Esophagus (tissue), 2 donors: ENCODE data around the gene MATK. TPM values are rescaled to one million over a fixed set of nuclear protein-coding genes. Genes with fewer than 3 reads are reported as not detected.

Experiments
- H3K27ac ChIP-seq, 2 donors: one replicate each; pipeline ENCODE4 v1.5.1; 2013; ENCODE audit warnings: low read depth in 2 of 2, mild to moderate bottlenecking in 2 of 2, inconsistent platforms in 1 of 2, low read length in 1 of 2, moderate library complexity in 1 of 2
- H3K27me3 ChIP-seq, 2 donors: one replicate each; pipeline ENCODE4 v1.6.1; 2013; ENCODE audit warnings: low read length in 2 of 2, control low read depth in 1 of 2, mild to moderate bottlenecking in 1 of 2; ENCODE audit not compliant: insufficient read depth in 2 of 2, control insufficient read depth in 1 of 2
- H3K36me3 ChIP-seq, 2 donors: one replicate each; pipeline ENCODE4 v1.6.1; 2013; ENCODE audit warnings: low read length in 1 of 2; ENCODE audit not compliant: control insufficient read depth in 2 of 2, insufficient read depth in 2 of 2
- H3K4me1 ChIP-seq, 2 donors: one replicate each; pipeline ENCODE4 v1.6.1; 2013; ENCODE audit warnings: low read length in 1 of 2; ENCODE audit not compliant: control insufficient read depth in 2 of 2, insufficient read depth in 2 of 2
- H3K4me3 ChIP-seq, 2 donors: one replicate each; pipeline ENCODE4 v1.5.1; 2013; ENCODE audit warnings: low read length in 2 of 2, mild to moderate bottlenecking in 2 of 2, low read depth in 1 of 2, moderate library complexity in 1 of 2
- H3K9me3 ChIP-seq, 2 donors: one replicate each; pipeline ENCODE4 v1.6.1; 2013; ENCODE audit warnings: mild to moderate bottlenecking in 2 of 2, low read depth in 1 of 2, low read length in 1 of 2, moderate library complexity in 1 of 2; ENCODE audit not compliant: control insufficient read depth in 2 of 2, insufficient read depth in 1 of 2
- WGBS, 2 donors: extraction: QIAGEN DNeasy Blood & Tissue Kit; methylation state at CpG; one replicate each; pipeline ENCODE4 v1.1.7; 2013; 5-methylcytosine and 5-hydroxymethylcytosine counted together
- polyA plus RNA-seq, 2 donors: library from polyadenylated mRNA; stranded (reverse); fragments of 200-250 nt; gene quantifications; one replicate each; pipeline ENCODE4 v1.2.3, GENCODE V29; 2013
- donor health status: healthy with polysubstance abuse.
- donor health status: Bipolar disorder and iron deficiency.

The MATK gene
- polyA plus RNA-seq, 2 donors = 2.4 to 2.6 TPM

DNA sequence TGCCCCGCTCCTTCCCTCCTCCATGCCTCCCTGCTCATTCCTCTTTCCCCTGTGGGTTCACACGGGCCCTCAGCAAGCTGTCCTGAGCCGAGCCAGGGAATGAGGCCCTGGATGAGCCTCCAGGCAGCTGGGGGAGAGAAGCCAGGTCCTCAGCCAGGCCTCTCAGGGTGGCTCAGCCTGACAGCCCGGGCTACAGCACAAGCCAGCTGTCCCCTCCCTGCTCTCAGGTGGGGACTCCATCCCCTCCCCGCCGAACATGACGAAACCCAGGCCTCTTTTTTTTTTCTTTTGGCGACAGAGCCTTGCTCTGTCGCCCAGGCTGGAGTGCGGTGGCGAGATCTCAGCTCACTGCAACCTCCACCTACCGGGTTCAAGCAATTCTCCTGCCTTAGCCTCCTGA, 40.0 kb upstream of the MATK start:
- Histone ChIP-seq H3K36me3 (no peaks in the 10 kb centered on the region), H3K27me3 (no peaks in the 10 kb centered on the region), H3K27ac (no peak overlapping the region), H3K4me1 (peaks cover 0 to 3% of the 10 kb centered on the region in 2 donors), H3K4me3 (no peak overlapping the region), H3K9me3 (no peaks in the 10 kb centered on the region)
- 62 to 75% methylated on average over 11 to 12 of the region's 12 CpGs for WGBS, 2 donors

DNA sequence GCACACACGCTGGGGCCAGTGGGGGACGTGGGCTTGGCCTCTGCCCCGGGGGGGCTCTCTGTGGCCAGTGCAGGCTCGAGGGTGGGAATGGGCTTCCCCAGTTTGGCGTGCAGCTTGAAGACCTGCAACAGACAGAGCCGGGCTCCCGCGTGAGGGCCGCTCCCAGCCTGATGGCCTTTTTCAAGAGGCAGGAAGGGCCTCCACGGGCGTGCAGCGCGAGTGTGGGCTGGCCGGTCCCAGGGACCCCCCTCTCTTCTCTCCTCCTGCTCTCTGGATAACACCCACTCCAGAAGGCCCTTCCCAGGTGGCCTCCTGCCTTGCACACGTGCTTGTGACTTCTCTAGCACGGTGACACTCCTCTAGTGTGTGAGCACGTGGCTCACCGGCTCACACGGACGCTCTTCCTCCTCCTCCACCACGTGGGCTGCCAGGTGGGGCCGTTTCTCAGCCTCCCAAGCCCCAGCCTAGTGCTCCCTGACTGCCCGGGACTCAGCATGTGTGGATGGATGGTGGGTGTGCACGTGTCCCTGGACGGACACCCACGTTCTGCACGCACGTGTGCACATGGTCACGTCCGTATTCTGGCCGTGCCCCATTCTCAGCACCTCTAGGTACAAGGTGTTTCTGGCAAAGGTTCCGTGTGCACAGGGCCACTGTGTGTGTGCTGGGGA, 39.2 kb upstream of the MATK start:
- Histone ChIP-seq H3K4me3 (no peak overlapping the region), H3K27me3 (no peaks in the 10 kb centered on the region), H3K27ac (no peak overlapping the region), H3K36me3 (no peaks in the 10 kb centered on the region), H3K9me3 (no peaks in the 10 kb centered on the region), H3K4me1 (peaks cover 0 to 3% of the 10 kb centered on the region in 2 donors)
- 74 to 77% methylated on average over 32 of the region's 32 CpGs for WGBS, 2 donors

DNA sequence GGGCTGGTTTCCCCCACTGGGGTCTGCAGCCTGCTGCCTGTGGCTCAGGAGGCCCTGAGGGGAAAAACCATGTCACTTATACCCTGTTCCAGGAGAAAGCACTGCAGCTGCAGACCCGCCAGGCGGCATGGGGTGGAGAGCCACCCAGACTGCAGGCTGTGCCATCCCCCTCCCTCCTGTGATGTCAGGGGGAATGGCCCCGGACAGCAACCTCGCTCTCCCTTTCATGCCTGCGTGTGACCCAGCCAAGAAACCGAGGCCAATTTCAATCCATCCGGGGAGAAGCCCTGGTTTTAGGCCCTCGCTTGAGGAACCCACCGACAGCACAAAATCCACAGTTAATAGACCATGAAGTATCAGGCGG, 37.2 kb upstream of the MATK start:
- Histone ChIP-seq H3K27me3 (no peaks in the 10 kb centered on the region), H3K27ac (no peak overlapping the region), H3K9me3 (no peaks in the 10 kb centered on the region), H3K4me3 (no peak overlapping the region), H3K4me1 (peaks cover 0 to 3% of the 10 kb centered on the region in 2 donors), H3K36me3 (no peaks in the 10 kb centered on the region)
- 79 to 86% methylated on average over 10 of the region's 10 CpGs for WGBS, 2 donors

DNA sequence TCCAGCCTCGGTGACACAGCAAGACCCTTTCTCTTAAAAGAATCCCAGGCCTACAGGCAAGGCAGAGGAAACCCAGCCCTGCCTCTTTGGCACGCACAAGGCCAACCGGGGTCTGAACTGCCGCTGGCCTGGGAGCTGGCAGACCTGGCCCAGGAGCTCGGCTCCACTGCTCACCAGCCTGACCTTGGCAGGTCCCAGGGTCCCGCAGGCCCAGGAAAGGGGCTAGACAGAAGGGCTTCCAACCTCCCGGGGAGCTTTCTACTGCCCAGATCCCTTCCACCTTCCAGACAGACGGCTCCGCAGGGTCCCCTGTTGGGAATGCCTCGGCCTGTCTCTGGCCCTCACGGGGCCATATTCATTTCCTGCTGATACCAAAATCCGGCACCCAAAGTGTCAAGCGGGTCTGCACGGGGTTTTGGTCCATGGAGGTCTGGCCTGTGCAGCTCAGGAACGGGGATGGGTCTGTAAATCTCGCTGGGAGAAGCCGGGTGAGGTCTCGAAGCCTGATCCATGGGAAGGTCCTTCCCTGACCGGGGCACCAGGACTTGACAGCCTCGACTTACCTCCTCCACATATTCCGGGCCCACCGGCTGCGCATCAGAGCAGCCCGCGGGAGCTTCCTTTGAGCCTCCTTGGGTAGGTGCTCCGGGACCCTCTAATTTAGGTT, 36.6 kb upstream of the MATK start:
- no peak overlapping the region for H3K4me3 ChIP-seq
- WGBS, 2 donors = 88 to 90% methylated on average over 26 of the region's 26 CpGs
- no peak overlapping the region for H3K27ac ChIP-seq
- H3K4me1 ChIP-seq = peaks cover 0 to 3% of the 10 kb centered on the region in 2 donors
- H3K27me3 ChIP-seq = no peaks in the 10 kb centered on the region
- H3K9me3 ChIP-seq = no peaks in the 10 kb centered on the region
- no peaks in the 10 kb centered on the region for H3K36me3 ChIP-seq

DNA sequence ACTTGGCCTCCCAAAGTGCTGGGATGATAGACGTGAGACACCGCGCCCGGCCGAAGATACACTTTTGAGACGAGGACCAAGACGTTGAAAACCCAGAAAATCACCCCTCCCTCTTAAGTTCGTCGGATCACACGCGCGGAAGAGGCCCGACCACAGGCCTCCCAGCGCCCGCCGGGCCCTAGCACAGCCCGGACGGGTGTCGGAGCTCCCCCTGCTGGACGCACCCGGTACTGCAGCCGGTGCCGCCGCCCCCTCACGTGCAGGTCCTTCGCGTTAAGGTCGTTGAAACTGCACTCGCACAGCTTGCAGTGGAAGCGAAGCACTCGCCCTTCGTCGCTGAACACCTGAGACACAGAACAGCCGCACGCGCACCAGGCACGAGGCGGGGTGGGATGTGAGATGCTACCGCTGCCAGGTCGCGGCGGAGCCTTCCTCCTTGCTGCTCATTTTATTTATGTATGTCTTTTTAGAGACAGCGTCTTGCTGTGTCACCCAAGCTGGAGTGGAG, 35.7 kb upstream of the MATK start:
- no peaks in the 10 kb centered on the region for H3K36me3 ChIP-seq
- H3K4me1 ChIP-seq = peaks cover 0 to 3% of the 10 kb centered on the region in 2 donors
- H3K27me3 ChIP-seq = no peaks in the 10 kb centered on the region
- H3K4me3 ChIP-seq = no peak overlapping the region
- no peaks in the 10 kb centered on the region for H3K9me3 ChIP-seq
- H3K27ac ChIP-seq = no peak overlapping the region
- 18 to 25% methylated on average over 43 of the region's 43 CpGs for WGBS, 2 donors

DNA sequence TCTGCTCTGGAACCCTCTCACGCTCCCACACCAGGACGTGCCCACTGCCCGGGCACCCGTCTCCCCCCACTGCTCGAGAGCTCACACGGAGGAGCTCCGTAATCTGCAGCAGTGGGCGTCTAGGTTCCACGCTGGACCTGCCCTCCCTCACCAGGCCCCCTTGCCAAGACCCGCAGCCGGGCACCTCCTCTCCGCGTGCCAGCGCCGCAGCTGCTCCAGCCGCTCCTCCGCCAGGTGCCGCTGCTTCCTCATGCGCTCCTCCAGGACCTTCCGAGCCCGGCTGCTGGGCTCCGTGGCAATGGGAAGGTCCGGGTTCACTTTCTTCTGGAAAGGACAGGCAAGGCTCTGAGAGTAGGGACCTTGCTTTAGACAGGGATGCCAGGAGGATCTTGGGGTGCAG, 35.0 kb upstream of the MATK start:
- H3K27me3 ChIP-seq = no peaks in the 10 kb centered on the region
- WGBS, 2 donors = 85 to 87% methylated on average over 23 of the region's 23 CpGs
- H3K36me3 ChIP-seq = no peaks in the 10 kb centered on the region

DNA sequence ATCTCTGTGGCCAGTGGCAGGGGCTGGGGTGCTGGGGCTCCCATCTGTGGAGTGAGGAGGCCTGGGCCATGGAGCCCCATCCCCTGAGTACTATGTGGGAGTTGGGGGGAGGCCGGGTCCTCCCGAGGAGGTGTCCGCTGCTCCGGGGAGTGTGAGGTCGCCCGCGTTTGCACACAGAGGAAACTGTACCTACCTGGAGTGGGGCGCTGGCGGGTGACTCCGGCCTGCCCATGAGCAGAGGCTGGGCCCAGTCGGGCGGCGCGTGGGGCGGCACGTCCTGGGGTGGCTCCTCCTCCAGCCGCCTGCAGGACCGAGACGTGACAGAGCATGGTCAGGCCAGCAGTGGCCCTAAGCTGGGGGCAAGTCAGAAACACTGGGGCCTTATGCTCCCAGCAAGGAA, 33.8 kb upstream of the MATK start:
- H3K27me3 ChIP-seq = no peaks in the 10 kb centered on the region
- no peak overlapping the region for H3K27ac ChIP-seq
- no peaks in the 10 kb centered on the region for H3K36me3 ChIP-seq
- H3K4me1 ChIP-seq = peaks cover 0 to 3% of the 10 kb centered on the region in 2 donors
- 87 to 89% methylated on average over 19 of the region's 19 CpGs for WGBS, 2 donors
- no peaks in the 10 kb centered on the region for H3K9me3 ChIP-seq
- H3K4me3 ChIP-seq = no peak overlapping the region

More for the DNA sequence above, 35.0 kb upstream of the MATK start:
- no peak overlapping the region for H3K4me3 ChIP-seq
- no peaks in the 10 kb centered on the region for H3K9me3 ChIP-seq
- peaks cover 0 to 3% of the 10 kb centered on the region in 2 donors for H3K4me1 ChIP-seq
- no peak overlapping the region for H3K27ac ChIP-seq

DNA sequence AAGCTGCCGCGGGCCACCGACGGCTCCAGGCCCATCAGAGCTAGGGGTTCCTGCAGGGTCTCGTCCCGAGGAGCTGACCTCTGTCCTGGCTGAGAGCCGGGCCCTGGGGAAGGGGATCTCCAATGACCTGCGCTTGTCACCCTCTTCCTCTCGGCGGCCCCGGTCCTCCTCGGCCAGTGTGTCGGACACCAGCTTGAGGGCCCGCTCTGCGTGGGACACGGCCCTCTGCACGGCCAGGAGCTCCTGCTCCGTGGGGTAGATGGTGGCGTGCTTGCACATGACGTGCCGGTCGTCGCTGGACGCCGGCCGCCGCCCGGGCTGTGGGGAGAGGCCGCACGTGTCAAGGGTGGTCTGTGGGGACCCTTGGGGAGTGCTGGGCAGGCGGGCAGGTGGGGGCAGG, 32.7 kb upstream of the MATK start:
- Histone ChIP-seq H3K9me3 (no peaks in the 10 kb centered on the region), H3K27ac (no peak overlapping the region), H3K36me3 (no peaks in the 10 kb centered on the region), H3K4me3 (no peak overlapping the region), H3K27me3 (no peaks in the 10 kb centered on the region), H3K4me1 (peaks cover 0 to 3% of the 10 kb centered on the region in 2 donors)
- WGBS, 2 donors = 70 to 74% methylated on average over 31 of the region's 31 CpGs

DNA sequence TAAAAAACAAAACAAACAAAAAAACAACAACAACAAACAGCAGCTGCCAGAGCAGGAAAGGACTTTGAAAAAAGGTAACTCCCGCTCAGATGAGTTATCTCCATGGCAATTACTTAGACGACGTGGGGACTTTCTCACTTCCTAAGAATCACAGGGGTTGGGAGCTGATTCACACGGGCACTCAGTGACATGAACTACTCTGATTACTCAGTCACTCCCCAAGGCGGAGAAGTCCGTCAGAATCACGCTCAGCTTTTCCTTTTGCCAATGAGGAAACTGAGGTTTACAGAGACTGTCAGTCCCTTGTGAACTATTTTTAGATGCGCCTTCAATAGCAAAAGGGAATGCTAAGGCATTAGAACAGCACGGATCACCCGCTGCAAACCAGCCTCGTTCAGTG, 32.3 kb upstream of the MATK start:
- Histone ChIP-seq H3K27ac (no peak overlapping the region), H3K36me3 (no peaks in the 10 kb centered on the region), H3K4me3 (no peak overlapping the region), H3K9me3 (no peaks in the 10 kb centered on the region), H3K4me1 (peaks cover 0 to 4% of the 10 kb centered on the region in 2 donors), H3K27me3 (no peaks in the 10 kb centered on the region)
- WGBS, 2 donors = 23 to 32% methylated on average over 11 of the region's 11 CpGs

DNA sequence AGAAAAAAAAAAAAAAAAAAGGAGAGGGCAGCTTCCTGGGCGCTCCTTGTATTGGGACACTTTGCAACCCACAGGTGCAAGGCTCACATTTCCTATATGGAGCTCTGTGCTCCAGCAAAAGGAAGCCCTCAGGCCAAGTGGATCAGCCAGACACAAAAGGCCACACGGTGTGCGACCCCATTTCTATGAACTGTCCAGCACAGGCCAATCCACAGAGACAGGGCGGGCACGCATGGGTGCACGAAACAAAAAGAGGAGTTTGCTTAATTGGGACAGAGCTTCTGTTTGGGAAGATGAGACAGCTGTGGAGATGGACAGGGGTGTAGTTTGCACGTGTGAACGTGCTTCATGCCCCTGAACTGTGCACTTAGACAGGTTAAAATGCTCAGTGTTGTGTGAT, 31.6 kb upstream of the MATK start:
- Histone ChIP-seq H3K36me3 (no peaks in the 10 kb centered on the region), H3K27me3 (no peaks in the 10 kb centered on the region), H3K27ac (no peak overlapping the region), H3K9me3 (no peaks in the 10 kb centered on the region), H3K4me1 (peaks cover 0 to 6% of the 10 kb centered on the region in 2 donors), H3K4me3 (no peak overlapping the region)
- 81 to 85% methylated on average over 8 of the region's 8 CpGs for WGBS, 2 donors
